GM12891 (cell line): Measurements from ENCODE around the gene TBRG1.

ENCODE experiments used
- POLR2A ChIP-seq: IDR thresholded peaks from 2 replicates; pipeline ENCODE4 v1.6.1; 2011; ENCODE audit warnings: low read depth, low read length, control low read depth
- POLR2AphosphoS5 ChIP-seq: IDR thresholded peaks from 2 replicates; pipeline ENCODE4 v1.6.1; 2011; ENCODE audit warnings: low read depth, low read length, control low read depth

DNA sequence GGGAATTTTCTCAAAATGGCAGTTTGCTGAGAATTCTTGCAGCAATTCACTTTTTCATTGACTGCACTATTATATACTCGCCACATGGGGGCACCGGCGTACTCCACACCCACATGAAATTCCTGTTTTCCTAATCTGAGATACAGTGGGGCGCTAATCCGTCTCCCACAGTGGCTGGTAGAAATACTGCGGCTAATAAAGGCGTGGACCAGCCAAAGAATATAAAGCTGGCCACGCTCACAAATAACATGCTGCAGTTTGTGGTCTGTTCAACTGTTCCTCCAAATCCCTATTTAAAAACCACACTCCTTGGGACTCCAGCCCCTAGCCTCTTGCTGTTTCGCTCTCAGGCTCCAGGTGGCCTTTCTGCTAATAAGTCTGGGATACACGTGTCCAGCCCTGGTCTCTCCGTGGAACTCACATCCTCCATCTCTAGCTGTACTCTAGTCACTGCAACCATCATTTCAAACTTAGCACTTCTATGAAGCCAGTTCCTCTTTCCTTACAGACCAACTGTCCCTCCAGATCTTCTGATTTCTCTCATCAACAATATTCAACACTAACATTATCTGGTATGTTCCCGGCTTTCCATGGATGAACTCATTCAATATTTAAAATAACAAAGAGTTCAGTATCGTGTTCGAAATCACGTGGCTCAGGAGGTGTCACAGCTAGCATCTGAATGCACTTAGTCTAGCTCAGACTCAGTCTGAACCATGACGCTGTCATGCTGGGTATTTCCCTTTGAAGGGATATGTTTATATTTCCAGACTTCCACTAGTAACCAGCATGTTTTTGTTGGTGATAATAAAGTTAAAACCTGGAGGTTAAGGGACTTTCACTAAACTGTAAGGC is 22.0 kb downstream of the TBRG1 start:
- TF ChIP-seq POLR2A, result no peak
- no peak for TF ChIP-seq POLR2AphosphoS5
